Spleen (tissue), 7 donors: ENCODE results near the gene ZC3H18.

Experiments used
- POLR2AphosphoS5 ChIP-seq, 3 donors: sonication (generic); formaldehyde crosslinking; IDR thresholded peaks; one replicate each; pipeline ENCODE4 v1.5.1; 2017; ENCODE audit warnings: antibody characterized with exemption in 3 of 3
- TF ChIP-seq, protein P1 (sequence below), 11 experiments: fragments of 200-600 bp in 7 of 11; fragments of 450-650 bp in 4 of 11; sonication (generic) in 4 of 11; IDR thresholded peaks in 8 of 11; conservative IDR thresholded peaks in 3 of 11; 1 replicate in 7 of 11; 2 replicates in 4 of 11; pipeline versions ENCODE4 v1.4.0 to v1.8.0; 2016 to 2021; ENCODE audit warnings: antibody characterized with exemption in 11 of 11, inconsistent platforms in 4 of 11, mild to moderate bottlenecking in 1 of 11
- donor health status: DM: no; HTN: no; CAD: no; lungs with moderate emphysema.
- donor health status: DM: no; HTN: no; CAD: no.
- donor health status: DM: no; HTN: no; CAD: no.

DNA sequence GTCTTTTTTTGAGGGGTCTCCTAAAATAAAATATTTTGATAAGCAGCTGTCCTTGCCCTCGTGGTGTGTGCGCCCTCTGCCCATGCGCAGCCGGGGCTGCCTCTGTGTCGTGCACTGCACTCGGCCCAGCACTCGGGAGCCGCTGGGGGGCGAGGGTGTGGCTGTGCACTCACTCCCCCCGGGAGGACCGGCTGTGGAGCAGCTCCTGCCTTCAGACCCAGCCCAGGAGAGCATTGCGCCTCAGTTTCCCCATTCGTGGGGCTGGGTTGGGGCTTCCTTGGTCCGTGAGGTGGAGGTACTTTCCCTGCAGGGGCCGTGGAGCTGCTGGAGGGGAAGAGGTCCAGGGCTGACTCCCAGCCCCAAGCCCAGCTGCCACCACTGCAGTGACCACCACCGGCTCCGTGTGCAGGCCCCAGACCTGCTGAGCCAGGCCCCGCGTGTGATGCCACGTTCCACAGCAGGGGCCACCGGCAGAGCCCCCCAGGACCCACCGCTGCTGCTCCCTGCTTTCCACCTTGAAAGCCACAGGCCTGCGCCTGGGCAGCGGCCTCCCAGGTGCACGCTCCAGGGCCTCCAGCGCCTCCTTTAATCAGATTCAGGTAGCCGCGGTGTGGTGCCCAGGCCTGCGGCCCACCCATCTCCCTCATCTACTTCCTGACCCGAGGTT is 61.9 kb downstream of the ZC3H18 start:
- TF ChIP-seq, protein P1, sequence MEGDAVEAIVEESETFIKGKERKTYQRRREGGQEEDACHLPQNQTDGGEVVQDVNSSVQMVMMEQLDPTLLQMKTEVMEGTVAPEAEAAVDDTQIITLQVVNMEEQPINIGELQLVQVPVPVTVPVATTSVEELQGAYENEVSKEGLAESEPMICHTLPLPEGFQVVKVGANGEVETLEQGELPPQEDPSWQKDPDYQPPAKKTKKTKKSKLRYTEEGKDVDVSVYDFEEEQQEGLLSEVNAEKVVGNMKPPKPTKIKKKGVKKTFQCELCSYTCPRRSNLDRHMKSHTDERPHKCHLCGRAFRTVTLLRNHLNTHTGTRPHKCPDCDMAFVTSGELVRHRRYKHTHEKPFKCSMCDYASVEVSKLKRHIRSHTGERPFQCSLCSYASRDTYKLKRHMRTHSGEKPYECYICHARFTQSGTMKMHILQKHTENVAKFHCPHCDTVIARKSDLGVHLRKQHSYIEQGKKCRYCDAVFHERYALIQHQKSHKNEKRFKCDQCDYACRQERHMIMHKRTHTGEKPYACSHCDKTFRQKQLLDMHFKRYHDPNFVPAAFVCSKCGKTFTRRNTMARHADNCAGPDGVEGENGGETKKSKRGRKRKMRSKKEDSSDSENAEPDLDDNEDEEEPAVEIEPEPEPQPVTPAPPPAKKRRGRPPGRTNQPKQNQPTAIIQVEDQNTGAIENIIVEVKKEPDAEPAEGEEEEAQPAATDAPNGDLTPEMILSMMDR (IDR thresholded peaks at IDR 0.05 in 8 of 11, conservative IDR thresholded peaks at IDR 0.05 in 3 of 11), result no peak
- peak in 1 of 3 donors; percentile 57 for TF ChIP-seq POLR2AphosphoS5 (IDR thresholded peaks at IDR 0.05)
